HEK293 (cell line): ENCODE results near the gene ZBTB43.

Experiments
- KLF8 ChIP-seq: fragments of 450-650 bp; formaldehyde crosslinking; IDR thresholded peaks from 2 replicates; pipeline ENCODE4 v1.5.1; 2016; ENCODE audit warnings: missing biosample characterization, missing genetic modification characterization
- ZBTB21 ChIP-seq: fragments of 450-650 bp; formaldehyde crosslinking; IDR thresholded peaks from 2 replicates; pipeline ENCODE4 v1.5.1; 2017; ENCODE audit warnings: missing biosample characterization, missing genetic modification characterization
- ZNF138 ChIP-seq: fragments of 450-650 bp; formaldehyde crosslinking; IDR thresholded peaks from 2 replicates; pipeline ENCODE4 v1.5.1; 2016; ENCODE audit warnings: missing biosample characterization, missing genetic modification characterization, borderline replicate concordance
- TF ChIP-seq, protein P1 (sequence below): fragments of 450-650 bp; formaldehyde crosslinking; IDR thresholded peaks from 2 replicates; pipeline ENCODE4 v1.5.1; 2016; ENCODE audit warnings: missing biosample characterization, missing genetic modification characterization
- TF ChIP-seq, protein P2 (sequence below): fragments of 450-650 bp; formaldehyde crosslinking; IDR thresholded peaks from 2 replicates; pipeline ENCODE4 v1.5.1; 2016; ENCODE audit warnings: missing biosample characterization, missing genetic modification characterization

DNA sequence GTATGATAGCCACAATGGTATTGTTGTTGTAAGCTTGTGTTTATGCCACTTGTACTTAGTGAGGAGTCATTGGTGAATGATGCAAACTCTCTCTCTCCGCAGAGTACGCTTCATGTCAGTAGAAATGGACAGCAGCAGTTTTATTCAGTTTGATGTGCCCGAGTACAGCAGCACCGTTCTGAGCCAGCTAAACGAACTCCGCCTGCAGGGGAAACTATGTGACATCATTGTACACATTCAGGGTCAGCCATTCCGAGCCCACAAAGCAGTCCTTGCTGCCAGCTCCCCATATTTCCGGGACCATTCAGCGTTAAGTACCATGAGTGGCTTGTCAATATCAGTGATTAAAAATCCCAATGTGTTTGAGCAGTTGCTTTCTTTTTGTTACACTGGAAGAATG is 74.4 kb downstream of the ZBTB43 start:
- TF ChIP-seq, protein P1, sequence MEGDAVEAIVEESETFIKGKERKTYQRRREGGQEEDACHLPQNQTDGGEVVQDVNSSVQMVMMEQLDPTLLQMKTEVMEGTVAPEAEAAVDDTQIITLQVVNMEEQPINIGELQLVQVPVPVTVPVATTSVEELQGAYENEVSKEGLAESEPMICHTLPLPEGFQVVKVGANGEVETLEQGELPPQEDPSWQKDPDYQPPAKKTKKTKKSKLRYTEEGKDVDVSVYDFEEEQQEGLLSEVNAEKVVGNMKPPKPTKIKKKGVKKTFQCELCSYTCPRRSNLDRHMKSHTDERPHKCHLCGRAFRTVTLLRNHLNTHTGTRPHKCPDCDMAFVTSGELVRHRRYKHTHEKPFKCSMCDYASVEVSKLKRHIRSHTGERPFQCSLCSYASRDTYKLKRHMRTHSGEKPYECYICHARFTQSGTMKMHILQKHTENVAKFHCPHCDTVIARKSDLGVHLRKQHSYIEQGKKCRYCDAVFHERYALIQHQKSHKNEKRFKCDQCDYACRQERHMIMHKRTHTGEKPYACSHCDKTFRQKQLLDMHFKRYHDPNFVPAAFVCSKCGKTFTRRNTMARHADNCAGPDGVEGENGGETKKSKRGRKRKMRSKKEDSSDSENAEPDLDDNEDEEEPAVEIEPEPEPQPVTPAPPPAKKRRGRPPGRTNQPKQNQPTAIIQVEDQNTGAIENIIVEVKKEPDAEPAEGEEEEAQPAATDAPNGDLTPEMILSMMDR (tag by site-specific recombination): no peak
- no peak for TF ChIP-seq ZBTB21 (tag by site-specific recombination)
- no peak for TF ChIP-seq KLF8 (tag by site-specific recombination)
- no peak for TF ChIP-seq ZNF138 (tag by site-specific recombination)
- TF ChIP-seq, protein P2, sequence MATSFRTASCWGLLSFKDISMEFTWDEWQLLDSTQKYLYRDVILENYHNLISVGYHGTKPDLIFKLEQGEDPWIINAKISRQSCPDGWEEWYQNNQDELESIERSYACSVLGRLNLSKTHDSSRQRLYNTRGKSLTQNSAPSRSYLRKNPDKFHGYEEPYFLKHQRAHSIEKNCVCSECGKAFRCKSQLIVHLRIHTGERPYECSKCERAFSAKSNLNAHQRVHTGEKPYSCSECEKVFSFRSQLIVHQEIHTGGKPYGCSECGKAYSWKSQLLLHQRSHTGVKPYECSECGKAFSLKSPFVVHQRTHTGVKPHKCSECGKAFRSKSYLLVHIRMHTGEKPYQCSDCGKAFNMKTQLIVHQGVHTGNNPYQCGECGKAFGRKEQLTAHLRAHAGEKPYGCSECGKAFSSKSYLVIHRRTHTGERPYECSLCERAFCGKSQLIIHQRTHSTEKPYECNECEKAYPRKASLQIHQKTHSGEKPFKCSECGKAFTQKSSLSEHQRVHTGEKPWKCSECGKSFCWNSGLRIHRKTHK (tag by site-specific recombination): no peak
